B cell (primary cell): ENCODE measurements around the gene PPP1R14C. TPM values are rescaled to one million over a fixed set of nuclear protein-coding genes. Genes with fewer than 3 reads are reported as not detected.

ENCODE experiments used
- ATAC-seq: fragments of 200-7000 bp; cut with Tn5 transposase; one replicate; pipeline ENCODE4 v1.10.0; 2021; ENCODE audit warnings: low read depth, mild to moderate bottlenecking, moderate number of reproducible peaks, moderate library complexity
- CTCF ChIA-PET: fragments of 350-600 bp; sonication (Branson Sonifier 250); formaldehyde crosslinking; loops from one replicate; lab custom pipeline; 2021; ENCODE audit warnings: antibody characterized with exemption, inconsistent platforms; lab: Charles Lee
- POLR2A ChIA-PET: fragments of 350-600 bp; sonication (Branson Sonifier 250); formaldehyde crosslinking; loops from one replicate; lab custom pipeline; 2021; ENCODE audit warnings: antibody characterized with exemption; lab: Charles Lee
- DNase-seq: peaks from one replicate; pipeline ENCODE4 v3.0.0; 2013
- H2AFZ ChIP-seq: 2 replicates; pipeline ENCODE4 v1.6.1; 2012; ENCODE audit warnings: mild to moderate bottlenecking, low read depth, low read length; ENCODE audit not compliant: insufficient read depth, poor library complexity, severe bottlenecking
- H3K27ac ChIP-seq, 2 donors: 1 replicate in 1 of 2; 2 replicates in 1 of 2; pipeline ENCODE4 v1.5.1; 2012 to 2013; ENCODE audit warnings: low read length in 2 of 2, mild to moderate bottlenecking in 2 of 2, moderate library complexity in 1 of 2
- H3K27me3 ChIP-seq, 4 experiments: fragments of 200-600 bp in 1 of 4; sonication (generic) in 1 of 4; replicated peaks in 1 of 4; 1 replicate in 2 of 4; 2 replicates in 2 of 4; pipeline versions ENCODE4 v1.6.1 to v1.7.0; 2013 to 2016; ENCODE audit warnings: low read length in 3 of 4, mild to moderate bottlenecking in 2 of 4, mixed read lengths in 1 of 4, moderate library complexity in 1 of 4; ENCODE audit not compliant: insufficient read depth in 4 of 4, control insufficient read depth in 3 of 4; ENCODE audit errors: control extremely low read depth in 1 of 4
- H3K36me3 ChIP-seq, 2 experiments: replicated peaks in 1 of 2; 1 replicate in 1 of 2; 2 replicates in 1 of 2; pipeline versions ENCODE4 v1.6.1 to v1.7.1; 2013; ENCODE audit warnings: low read length in 1 of 2; ENCODE audit not compliant: insufficient read depth in 2 of 2, control insufficient read depth in 1 of 2; ENCODE audit errors: control extremely low read depth in 1 of 2, extremely low read depth in 1 of 2
- H3K4me1 ChIP-seq, 2 donors: fragments of 200-600 bp in 1 of 2; sonication (generic) in 1 of 2; 1 replicate in 1 of 2; 2 replicates in 1 of 2; pipeline versions ENCODE4 v1.5.1 to v1.6.1; 2013 to 2017; ENCODE audit warnings: low read length in 2 of 2; ENCODE audit not compliant: control insufficient read depth in 2 of 2, insufficient read depth in 2 of 2
- H3K4me2 ChIP-seq: replicated peaks from 2 replicates; pipeline ENCODE3; 2012; ENCODE audit warnings: mild to moderate bottlenecking, low read depth, low read length; ENCODE audit not compliant: poor library complexity, severe bottlenecking
- H3K4me3 ChIP-seq, 5 experiments: fragments of 200-600 bp in 1 of 5; sonication (generic) in 1 of 5; 1 replicate in 3 of 5; 2 replicates in 2 of 5; pipeline versions ENCODE4 v1.5.1 to v1.7.0; 2011 to 2016; ENCODE audit warnings: low read length in 4 of 5, mild to moderate bottlenecking in 4 of 5, low read depth in 2 of 5, control low read depth in 1 of 5, moderate library complexity in 1 of 5; ENCODE audit not compliant: insufficient read depth in 1 of 5; ENCODE audit errors: control extremely low read depth in 1 of 5, extremely low read depth in 1 of 5
- H3K79me2 ChIP-seq: fragments of 200-600 bp; sonication (generic); one replicate; pipeline ENCODE4 v1.6.0; 2016; ENCODE audit warnings: low read length; ENCODE audit not compliant: control insufficient read depth, insufficient read depth
- H3K9ac ChIP-seq: fragments of 200-600 bp; sonication (generic); 2 replicates; pipeline ENCODE4 v1.6.1; 2017; ENCODE audit warnings: mild to moderate bottlenecking, low read length, moderate library complexity
- H3K9me3 ChIP-seq, 3 donors: one replicate each; pipeline versions ENCODE4 v1.6.1 to v1.7.1; 2013; ENCODE audit warnings: low read length in 2 of 3; ENCODE audit not compliant: control insufficient read depth in 2 of 3, insufficient read depth in 1 of 3; ENCODE audit errors: control extremely low read depth in 1 of 3
- H4K20me1 ChIP-seq: 2 replicates; pipeline ENCODE4 v1.6.0; 2012; ENCODE audit warnings: mild to moderate bottlenecking, low read length; ENCODE audit not compliant: insufficient read depth, control insufficient read depth, poor library complexity, severe bottlenecking
- H3K27ac Mint-ChIP-seq: one replicate; pipeline ENCODE4 v1.8.0; 2021; ENCODE audit warnings: mixed read lengths
- H3K27me3 Mint-ChIP-seq: one replicate; pipeline ENCODE4 v1.8.0; 2021; ENCODE audit warnings: mixed read lengths
- H3K4me1 Mint-ChIP-seq: one replicate; pipeline ENCODE4 v1.8.0; 2021; ENCODE audit warnings: mixed read lengths
- H3K4me3 Mint-ChIP-seq: one replicate; pipeline ENCODE4 v1.8.0; 2021; ENCODE audit warnings: mixed read lengths
- H3K9me3 Mint-ChIP-seq: one replicate; pipeline ENCODE4 v1.8.0; 2022; ENCODE audit warnings: mixed read lengths; ENCODE audit not compliant: insufficient read depth
- EZH2 ChIP-seq: IDR thresholded peaks from 2 replicates; pipeline ENCODE4 v1.6.1; 2012; ENCODE audit warnings: borderline replicate concordance, low read depth, mild to moderate bottlenecking, moderate library complexity, low read length; ENCODE audit not compliant: insufficient read depth, poor library complexity, severe bottlenecking
- WGBS: methylation state at CpG from one replicate; pipeline ENCODE4 v1.1.5; 2013; ENCODE audit warnings: missing lambda C conversion rate; ENCODE audit not compliant: insufficient coverage; 5-methylcytosine and 5-hydroxymethylcytosine counted together
- intact Hi-C: fragments of 100-400 bp; cut with micrococcal nuclease; formaldehyde crosslinking; loops from one replicate; pipeline ENCODE4 v1.10.0; 2022
- polyA plus RNA-seq: library from polyadenylated mRNA; depleted of rRNA; stranded (reverse); fragments of >200 nt; gene quantifications from 2 replicates; pipeline ENCODE4 v1.2.3, GENCODE V29; 2012
- total RNA-seq, 2 donors: library from RNA; stranded (reverse); fragments of 120-200 nt in 1 of 2; gene quantifications; 1 replicate in 1 of 2; 2 replicates in 1 of 2; pipeline versions ENCODE4 v1.2.3 to v1.2.4, GENCODE V29; 2013 to 2022
- TF ChIP-seq, protein P1 (sequence below): fragments of 200-600 bp; IDR thresholded peaks from one replicate; pipeline ENCODE4 v1.8.0; 2022; ENCODE audit warnings: antibody characterized with exemption, mild to moderate bottlenecking

PPP1R14C gene
- total and polyA plus RNA-seq, 2 donors (not counting 1 experiment from before 2014, with no cell fraction given), result not detected

DNA sequence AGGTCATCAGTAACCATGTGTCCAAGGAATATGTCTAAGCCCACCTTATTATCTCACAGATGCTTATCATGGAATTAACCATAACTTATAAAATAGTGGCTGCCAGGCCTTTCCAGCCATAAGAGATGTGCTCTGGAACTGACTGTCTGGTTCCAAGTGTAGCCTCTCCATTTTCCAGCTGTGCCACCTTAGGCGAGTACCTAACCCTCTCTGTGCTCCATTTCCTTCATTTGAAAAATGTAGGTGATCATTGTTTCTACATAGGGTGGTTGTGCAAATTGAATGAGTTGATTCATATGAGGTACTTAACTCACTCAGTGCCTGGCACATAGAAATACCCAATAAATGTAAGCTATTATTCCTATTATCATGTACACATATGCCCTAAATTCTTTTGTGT is 123.5 kb downstream of the PPP1R14C start:
- H3K9me3 Mint-ChIP-seq, result peaks cover 2% of the 10 kb centered on the region
- H3K27me3 Mint-ChIP-seq, result peaks cover 23% of the 10 kb centered on the region
- no peak overlapping the region for H3K27ac Mint-ChIP-seq
- H3K4me1 Mint-ChIP-seq, result peaks cover 2% of the 10 kb centered on the region
- H4K20me1 ChIP-seq, result no peaks in the 10 kb centered on the region
- intact Hi-C loops, result no loop called here
- TF ChIP-seq, protein P1, sequence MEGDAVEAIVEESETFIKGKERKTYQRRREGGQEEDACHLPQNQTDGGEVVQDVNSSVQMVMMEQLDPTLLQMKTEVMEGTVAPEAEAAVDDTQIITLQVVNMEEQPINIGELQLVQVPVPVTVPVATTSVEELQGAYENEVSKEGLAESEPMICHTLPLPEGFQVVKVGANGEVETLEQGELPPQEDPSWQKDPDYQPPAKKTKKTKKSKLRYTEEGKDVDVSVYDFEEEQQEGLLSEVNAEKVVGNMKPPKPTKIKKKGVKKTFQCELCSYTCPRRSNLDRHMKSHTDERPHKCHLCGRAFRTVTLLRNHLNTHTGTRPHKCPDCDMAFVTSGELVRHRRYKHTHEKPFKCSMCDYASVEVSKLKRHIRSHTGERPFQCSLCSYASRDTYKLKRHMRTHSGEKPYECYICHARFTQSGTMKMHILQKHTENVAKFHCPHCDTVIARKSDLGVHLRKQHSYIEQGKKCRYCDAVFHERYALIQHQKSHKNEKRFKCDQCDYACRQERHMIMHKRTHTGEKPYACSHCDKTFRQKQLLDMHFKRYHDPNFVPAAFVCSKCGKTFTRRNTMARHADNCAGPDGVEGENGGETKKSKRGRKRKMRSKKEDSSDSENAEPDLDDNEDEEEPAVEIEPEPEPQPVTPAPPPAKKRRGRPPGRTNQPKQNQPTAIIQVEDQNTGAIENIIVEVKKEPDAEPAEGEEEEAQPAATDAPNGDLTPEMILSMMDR, result no peak
- TF ChIP-seq EZH2, result no peak
- peaks cover 0 to 10% (median 0%) of the 10 kb centered on the region in 3 donors for H3K9me3 ChIP-seq
- H3K27me3 ChIP-seq, result peaks cover 0 to 10% (median 5%) of the 10 kb centered on the region in 4 experiments
- H3K9ac ChIP-seq, result no peak overlapping the region
- ChIA-PET CTCF (no interaction called here), POLR2A (no interaction called here)
- H3K4me3 Mint-ChIP-seq, result no peak overlapping the region
- no peaks in the 10 kb centered on the region for H3K36me3 ChIP-seq
- H3K4me2 ChIP-seq, result no peak overlapping the region
- DNase-seq (no peak), ATAC-seq (no peak)
- WGBS, result no CpG with 5 or more reads among the region's 1 CpG
- H3K27ac ChIP-seq, result no peak overlapping the region
- H3K79me2 ChIP-seq, result no peaks in the 10 kb centered on the region
- H3K4me1 ChIP-seq, result peaks cover 0 to 6% of the 10 kb centered on the region in 2 donors
- H2AFZ ChIP-seq, result no peak overlapping the region
- no peak overlapping the region for H3K4me3 ChIP-seq

DNA sequence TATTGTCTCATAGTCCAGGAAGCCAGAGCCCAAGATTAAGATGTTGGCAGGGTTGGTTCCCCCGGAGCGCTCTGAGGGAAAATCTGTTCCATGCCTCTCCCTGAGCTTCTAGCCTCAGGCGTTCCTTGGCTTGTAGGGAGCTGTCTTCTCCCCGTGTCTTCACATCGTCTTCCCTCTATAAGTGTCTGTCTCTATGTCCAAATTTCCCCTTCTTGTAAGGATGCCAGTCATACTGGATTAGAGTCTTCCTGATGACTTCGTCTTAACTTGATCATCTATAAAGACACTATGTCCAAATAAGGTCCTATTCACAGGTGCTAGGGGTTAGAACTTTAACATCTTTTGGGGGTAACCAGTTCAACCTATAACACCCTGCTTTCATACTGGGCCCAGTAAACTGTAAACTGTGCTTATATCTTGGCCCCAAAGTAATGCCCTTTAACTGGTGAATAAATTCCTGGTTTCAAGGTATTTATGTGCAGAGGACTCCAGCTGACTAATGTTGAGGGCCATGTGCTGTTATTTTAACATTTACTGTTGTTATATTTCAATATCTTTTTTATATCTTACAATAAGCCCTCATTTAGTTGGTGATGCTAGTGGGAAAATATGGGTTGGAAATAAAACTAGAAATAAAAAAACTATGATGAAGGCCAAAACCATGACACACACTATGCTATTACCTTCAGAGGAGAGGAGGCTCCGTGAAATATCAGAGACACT is 124.3 kb downstream of the PPP1R14C start:
- H3K79me2 ChIP-seq, result no peaks in the 10 kb centered on the region
- no peaks in the 10 kb centered on the region for H3K36me3 ChIP-seq
- DNase-seq (no peak), ATAC-seq (no peak)
- H3K4me1 ChIP-seq, result peaks cover 0 to 6% of the 10 kb centered on the region in 2 donors
- no peak overlapping the region for H3K27ac ChIP-seq
- H3K4me3 ChIP-seq, result no peak overlapping the region
- no peak overlapping the region for H3K9ac ChIP-seq
- H3K27me3 ChIP-seq, result peaks cover 0 to 10% (median 5%) of the 10 kb centered on the region in 4 experiments
- peaks cover 17% of the 10 kb centered on the region for H3K27me3 Mint-ChIP-seq
- H3K4me3 Mint-ChIP-seq, result no peak overlapping the region
- H3K9me3 Mint-ChIP-seq, result peaks cover 2% of the 10 kb centered on the region
- H2AFZ ChIP-seq, result no peak overlapping the region
- H3K27ac Mint-ChIP-seq, result no peak overlapping the region
- TF ChIP-seq, protein P1, result no peak
- no peak for TF ChIP-seq EZH2
- peaks cover 0 to 10% (median 0%) of the 10 kb centered on the region in 3 donors for H3K9me3 ChIP-seq
- H3K4me2 ChIP-seq, result no peak overlapping the region
- POLR2A ChIA-PET, result no interaction called here
- intact Hi-C loops, result no loop called here
- peaks cover 2% of the 10 kb centered on the region for H3K4me1 Mint-ChIP-seq
- CTCF ChIA-PET, result no interaction called here
- H4K20me1 ChIP-seq, result no peaks in the 10 kb centered on the region
- 98% methylated on average over 5 of the region's 7 CpGs for WGBS
